Hematopoietic multipotent progenitor cell (in vitro differentiated cells): Measurements from ENCODE around the gene AFAP1L2. TPM values are rescaled to one million over a fixed set of nuclear protein-coding genes. Genes with fewer than 3 reads are reported as not detected.

Experiments
- DNase-seq, 3 donors: peaks; one replicate each; pipeline ENCODE4 v3.0.0-alpha.2; 2011 to 2015; ENCODE audit warnings: low read depth in 2 of 3, low spot score in 2 of 3
- total RNA-seq: library from RNA; depleted of rRNA; stranded (reverse); fragments of >200 nt; gene quantifications from one replicate; pipeline ENCODE4 v1.2.3, GENCODE V29; 2012

The AFAP1L2 gene
- total RNA-seq, 1 donor: 4.0 TPM

GRCh38 chr10:114297136-114297705, 107.1 kb downstream of the AFAP1L2 start:
- no peak for DNase-seq

- DNase-seq: no peak
These were observed 108.9 kb downstream of the AFAP1L2 start for GRCh38 chr10:114295393-114295792.

GRCh38 chr10:114294549-114294948, 109.8 kb downstream of the AFAP1L2 start:
- DNase-seq: no peak

GRCh38 chr10:114293075-114293474, 111.2 kb downstream of the AFAP1L2 start:
- no peak for DNase-seq

GRCh38 chr10:114291516-114291915, 112.8 kb downstream of the AFAP1L2 start:
- no peak for DNase-seq

GRCh38 chr10:114291076-114291475, 113.2 kb downstream of the AFAP1L2 start:
- no peak for DNase-seq

GRCh38 chr10:114290038-114290437, 114.3 kb downstream of the AFAP1L2 start:
- DNase-seq: no peak

GRCh38 chr10:114289096-114289436, 115.2 kb downstream of the AFAP1L2 start:
- DNase-seq: no peak

- DNase-seq: no peak
These were observed 115.7 kb downstream of the AFAP1L2 start for GRCh38 chr10:114288424-114289095.

- DNase-seq: no peak
These were observed 117.4 kb downstream of the AFAP1L2 start for GRCh38 chr10:114286921-114287320.

- DNase-seq: no peak
These were observed 118.3 kb downstream of the AFAP1L2 start for GRCh38 chr10:114285961-114286441.

- no peak for DNase-seq
These were observed 119.8 kb downstream of the AFAP1L2 start for GRCh38 chr10:114284346-114285071.

GRCh38 chr10:114283535-114284234, 120.6 kb downstream of the AFAP1L2 start:
- DNase-seq: no peak

- DNase-seq: no peak
These were observed 121.2 kb downstream of the AFAP1L2 start for GRCh38 chr10:114283091-114283490.

GRCh38 chr10:114282526-114282925, 121.8 kb downstream of the AFAP1L2 start:
- no peak for DNase-seq

- DNase-seq: no peak
These were observed 122.8 kb downstream of the AFAP1L2 start for GRCh38 chr10:114281461-114281860.

GRCh38 chr10:114281006-114281405, 123.3 kb downstream of the AFAP1L2 start:
- DNase-seq: no peak

- no peak for DNase-seq
These were observed 124.2 kb downstream of the AFAP1L2 start for GRCh38 chr10:114279901-114280644.

- no peak for DNase-seq
These were observed 125.0 kb downstream of the AFAP1L2 start for GRCh38 chr10:114279289-114279688.

- no peak for DNase-seq
These were observed 125.5 kb downstream of the AFAP1L2 start for GRCh38 chr10:114278884-114279191.
